SH-SY5Y (cell line): ENCODE measurements around the gene CCDC106.

Experiments
- GATA2 ChIP-seq: IDR thresholded peaks from 2 replicates; pipeline ENCODE4 v1.6.1; 2011; ENCODE audit warnings: mild to moderate bottlenecking, low read depth, low read length
- GATA3 ChIP-seq: IDR thresholded peaks from 2 replicates; pipeline ENCODE4 v1.6.1; 2011; ENCODE audit warnings: low read depth, mild to moderate bottlenecking, low read length, moderate library complexity

- TF ChIP-seq GATA2 (no peak), GATA3 (no peak)
Measured at GRCh38 chr19:55632463-55632834, 15.6 kb upstream of the CCDC106 start.
